Mucosa of stomach (tissue), 1 donor: Measurements from ENCODE around the gene TRIM17.

ENCODE experiments used
- H3K27me3 ChIP-seq: one replicate; pipeline ENCODE4 v1.7.0; 2013; ENCODE audit warnings: mild to moderate bottlenecking, low read length; ENCODE audit not compliant: control insufficient read depth, insufficient read depth
- H3K36me3 ChIP-seq: one replicate; pipeline ENCODE4 v1.7.0; 2013; ENCODE audit warnings: low read length; ENCODE audit not compliant: control insufficient read depth, insufficient read depth
- H3K4me1 ChIP-seq: one replicate; pipeline ENCODE4 v1.7.0; 2013; ENCODE audit warnings: mild to moderate bottlenecking, low read length; ENCODE audit not compliant: control insufficient read depth, insufficient read depth
- H3K4me3 ChIP-seq: one replicate; pipeline ENCODE4 v1.7.0; 2013; ENCODE audit warnings: low read length
- H3K9ac ChIP-seq: one replicate; pipeline ENCODE4 v1.7.0; 2013; ENCODE audit warnings: mild to moderate bottlenecking, low read length, moderate library complexity
- H3K9me3 ChIP-seq: one replicate; pipeline ENCODE4 v1.7.0; 2013; ENCODE audit warnings: mild to moderate bottlenecking, low read length, moderate library complexity; ENCODE audit not compliant: control insufficient read depth
- donor health status: Pancreatic carcinoma.

TRIM17 gene

DNA sequence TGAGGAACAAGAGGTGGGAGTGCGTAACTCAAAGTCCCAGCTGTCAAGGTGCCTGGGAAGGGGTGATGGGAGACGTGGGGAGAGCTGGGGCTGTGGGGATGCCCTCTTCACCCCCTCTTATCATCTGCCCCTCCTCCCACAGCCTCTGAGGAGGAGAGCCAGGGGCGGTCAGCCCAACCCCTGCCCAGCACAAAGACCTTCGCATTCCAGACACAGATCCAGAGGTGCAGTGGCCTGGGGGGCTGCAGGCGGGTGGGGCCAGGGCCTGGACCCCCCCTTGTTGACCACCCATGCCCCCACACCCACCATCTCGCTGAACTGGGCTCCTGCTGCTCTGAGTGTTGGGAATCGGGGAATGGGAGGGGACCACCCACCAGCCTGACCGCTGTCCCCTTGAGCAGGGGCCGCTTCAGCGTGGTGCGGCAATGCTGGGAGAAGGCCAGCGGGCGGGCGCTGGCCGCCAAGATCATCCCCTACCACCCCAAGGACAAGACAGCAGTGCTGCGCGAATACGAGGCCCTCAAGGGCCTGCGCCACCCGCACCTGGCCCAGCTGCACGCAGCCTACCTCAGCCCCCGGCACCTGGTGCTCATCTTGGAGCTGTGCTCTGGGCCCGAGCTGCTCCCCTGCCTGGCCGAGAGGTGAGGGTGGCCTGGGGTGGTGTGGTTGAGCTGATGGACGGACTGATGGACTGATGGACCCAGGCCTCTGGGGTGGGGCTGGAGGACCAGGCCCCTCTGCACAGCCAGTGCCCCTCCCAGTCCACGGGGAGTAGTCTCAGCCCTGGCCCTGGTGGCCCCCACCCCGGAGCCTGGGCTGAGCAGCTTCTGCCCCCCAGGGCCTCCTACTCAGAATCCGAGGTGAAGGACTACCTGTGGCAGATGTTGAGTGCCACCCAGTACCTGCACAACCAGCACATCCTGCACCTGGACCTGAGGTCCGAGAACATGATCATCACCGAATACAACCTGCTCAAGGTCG is 39.7 kb downstream of the TRIM17 start:
- no peaks in the 10 kb centered on the region for H3K9me3 ChIP-seq
- no peak overlapping the region for H3K4me3 ChIP-seq
- peaks cover 6% of the 10 kb centered on the region for H3K4me1 ChIP-seq
- H3K36me3 ChIP-seq: no peaks in the 10 kb centered on the region
- H3K9ac ChIP-seq: no peak overlapping the region
- peaks cover 19% of the 10 kb centered on the region for H3K27me3 ChIP-seq

GRCh38 chr1:228376262-228376628 is 40.4 kb downstream of the TRIM17 start:
- Histone ChIP-seq H3K27me3 (peaks cover 23% of the 10 kb centered on the region), H3K9me3 (no peaks in the 10 kb centered on the region), H3K4me3 (no peak overlapping the region), H3K4me1 (peaks cover 6% of the 10 kb centered on the region), H3K36me3 (no peaks in the 10 kb centered on the region), H3K9ac (no peak overlapping the region)

DNA sequence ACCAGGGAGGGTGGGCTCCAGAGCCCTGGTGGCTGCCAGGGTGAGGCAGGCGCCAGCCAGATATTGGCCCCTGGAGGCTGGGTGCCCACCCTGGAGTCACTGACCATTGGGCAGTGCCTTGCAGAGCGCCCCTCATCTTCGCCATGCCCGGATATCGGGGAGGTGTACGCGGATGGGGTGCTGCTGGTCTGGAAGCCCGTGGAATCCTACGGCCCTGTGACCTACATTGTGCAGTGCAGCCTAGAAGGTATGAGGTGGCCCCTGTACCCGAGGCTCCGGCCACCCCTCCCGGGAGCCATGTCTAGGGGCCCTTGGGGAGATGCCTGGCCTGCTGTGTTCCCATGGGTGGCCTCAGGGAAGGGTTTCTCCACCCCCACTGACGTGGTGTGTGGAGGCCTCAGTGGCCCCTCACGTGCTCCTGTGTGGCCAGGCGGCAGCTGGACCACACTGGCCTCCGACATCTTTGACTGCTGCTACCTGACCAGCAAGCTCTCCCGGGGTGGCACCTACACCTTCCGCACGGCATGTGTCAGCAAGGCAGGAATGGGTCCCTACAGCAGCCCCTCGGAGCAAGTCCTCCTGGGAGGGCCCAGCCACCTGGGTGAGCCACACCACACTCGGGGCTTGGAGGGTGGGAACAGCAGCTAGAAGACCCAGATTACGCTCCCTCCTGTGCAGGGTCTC is 40.9 kb downstream of the TRIM17 start:
- H3K4me1 ChIP-seq: peaks cover 6% of the 10 kb centered on the region
- no peaks in the 10 kb centered on the region for H3K36me3 ChIP-seq
- no peak overlapping the region for H3K4me3 ChIP-seq
- H3K27me3 ChIP-seq: peaks cover 23% of the 10 kb centered on the region
- H3K9ac ChIP-seq: no peak overlapping the region
- no peaks in the 10 kb centered on the region for H3K9me3 ChIP-seq

GRCh38 chr1:228374711-228375577 is 41.7 kb downstream of the TRIM17 start:
- Histone ChIP-seq H3K9ac (no peak overlapping the region), H3K36me3 (no peaks in the 10 kb centered on the region), H3K9me3 (no peaks in the 10 kb centered on the region), H3K4me3 (no peak overlapping the region), H3K4me1 (peaks cover 6% of the 10 kb centered on the region), H3K27me3 (peaks cover 30% of the 10 kb centered on the region)

- peaks cover 30% of the 10 kb centered on the region for H3K27me3 ChIP-seq
- no peaks in the 10 kb centered on the region for H3K9me3 ChIP-seq
- no peak overlapping the region for H3K4me3 ChIP-seq
- H3K9ac ChIP-seq: no peak overlapping the region
- H3K4me1 ChIP-seq: peaks cover 2% of the 10 kb centered on the region
- H3K36me3 ChIP-seq: no peaks in the 10 kb centered on the region
Observed at GRCh38 chr1:228373681-228374571, 42.7 kb downstream of the TRIM17 start.

GRCh38 chr1:228373004-228373680 is 43.5 kb downstream of the TRIM17 start:
- Histone ChIP-seq H3K9ac (no peak overlapping the region), H3K9me3 (no peaks in the 10 kb centered on the region), H3K27me3 (peaks cover 33% of the 10 kb centered on the region), H3K4me3 (no peak overlapping the region), H3K36me3 (no peaks in the 10 kb centered on the region), H3K4me1 (no peaks in the 10 kb centered on the region)

- Histone ChIP-seq H3K4me1 (no peaks in the 10 kb centered on the region), H3K27me3 (peaks cover 40% of the 10 kb centered on the region)
Observed at GRCh38 chr1:228372183-228373003, 44.3 kb downstream of the TRIM17 start.

DNA sequence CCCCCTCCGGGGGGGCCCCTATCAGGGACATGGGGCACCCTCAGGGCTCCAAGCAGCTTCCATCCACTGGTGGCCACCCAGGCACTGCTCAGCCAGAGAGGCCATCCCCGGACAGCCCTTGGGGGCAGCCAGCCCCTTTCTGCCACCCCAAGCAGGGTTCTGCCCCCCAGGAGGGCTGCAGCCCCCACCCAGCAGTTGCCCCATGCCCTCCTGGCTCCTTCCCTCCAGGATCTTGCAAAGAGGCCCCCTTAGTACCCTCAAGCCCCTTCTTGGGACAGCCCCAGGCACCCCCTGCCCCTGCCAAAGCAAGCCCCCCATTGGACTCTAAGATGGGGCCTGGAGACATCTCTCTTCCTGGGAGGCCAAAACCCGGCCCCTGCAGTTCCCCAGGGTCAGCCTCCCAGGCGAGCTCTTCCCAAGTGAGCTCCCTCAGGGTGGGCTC is 44.9 kb downstream of the TRIM17 start:
- no peak overlapping the region for H3K9ac ChIP-seq
- H3K27me3 ChIP-seq: peaks cover 43% of the 10 kb centered on the region

More at GRCh38 chr1:228372183-228373003, 44.3 kb downstream of the TRIM17 start:
- H3K9me3 ChIP-seq: no peaks in the 10 kb centered on the region
- no peaks in the 10 kb centered on the region for H3K36me3 ChIP-seq
- no peak overlapping the region for H3K9ac ChIP-seq
- no peak overlapping the region for H3K4me3 ChIP-seq

DNA sequence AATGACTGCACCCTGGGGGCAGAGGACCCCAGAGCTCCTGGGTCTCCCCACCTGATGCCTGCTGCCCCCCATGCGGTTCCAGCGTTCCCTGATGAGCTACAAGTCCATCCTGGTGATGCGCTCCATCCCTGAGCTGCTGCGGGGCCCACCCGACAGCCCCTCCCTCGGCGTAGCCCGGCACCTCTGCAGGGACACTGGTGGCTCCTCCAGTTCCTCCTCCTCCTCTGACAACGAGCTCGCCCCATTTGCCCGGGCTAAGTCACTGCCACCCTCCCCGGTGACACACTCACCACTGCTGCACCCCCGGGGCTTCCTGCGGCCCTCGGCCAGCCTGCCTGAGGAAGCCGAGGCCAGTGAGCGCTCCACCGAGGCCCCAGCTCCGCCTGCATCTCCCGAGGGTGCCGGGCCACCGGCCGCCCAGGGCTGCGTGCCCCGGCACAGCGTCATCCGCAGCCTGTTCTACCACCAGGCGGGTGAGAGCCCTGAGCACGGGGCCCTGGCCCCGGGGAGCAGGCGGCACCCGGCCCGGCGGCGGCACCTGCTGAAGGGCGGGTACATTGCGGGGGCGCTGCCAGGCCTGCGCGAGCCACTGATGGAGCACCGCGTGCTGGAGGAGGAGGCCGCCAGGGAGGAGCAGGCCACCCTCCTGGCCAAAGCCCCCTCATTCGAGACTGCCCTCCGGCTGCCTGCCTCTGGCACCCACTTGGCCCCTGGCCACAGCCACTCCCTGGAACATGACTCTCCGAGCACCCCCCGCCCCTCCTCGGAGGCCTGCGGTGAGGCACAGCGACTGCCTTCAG is 45.5 kb downstream of the TRIM17 start:
- no peak overlapping the region for H3K9ac ChIP-seq
- no peaks in the 10 kb centered on the region for H3K4me1 ChIP-seq
- H3K4me3 ChIP-seq: no peak overlapping the region
- no peaks in the 10 kb centered on the region for H3K36me3 ChIP-seq
- H3K9me3 ChIP-seq: no peaks in the 10 kb centered on the region
- H3K27me3 ChIP-seq: peaks cover 43% of the 10 kb centered on the region

More for the DNA sequence above, 44.9 kb downstream of the TRIM17 start:
- Histone ChIP-seq H3K4me3 (no peak overlapping the region), H3K36me3 (no peaks in the 10 kb centered on the region), H3K4me1 (no peaks in the 10 kb centered on the region), H3K9me3 (no peaks in the 10 kb centered on the region)
